Kidney glomerular epithelial cell (primary cell): ENCODE data around the gene NPIPA8.
"Not testable (repeated sequence)": the region's sequence is repeated elsewhere in the genome, so short reads cannot be mapped to it uniquely, and the experiment has no call there.

Experiments
- DNase-seq: peaks from one replicate; lab custom pipeline; 2025; lab: John Stamatoyannopoulos, UW

The NPIPA8 gene

GRCh38 chr16:18276756-18277155 lies 59.8 kb downstream of the NPIPA8 start:
- not testable (repeated sequence) for DNase-seq

GRCh38 chr16:18270171-18270570 lies 66.4 kb downstream of the NPIPA8 start:
- DNase-seq, result not testable (repeated sequence)
